GM12873 (cell line): ENCODE results near the gene DDX54.
A peak's percentile ranks its signal among the peaks of the same experiment; 100 is the strongest.

Experiments used
- TF ChIP-seq, protein P1 (sequence below): IDR thresholded peaks from 2 replicates; pipeline ENCODE4 v1.5.1; 2012; ENCODE audit warnings: low read depth, mild to moderate bottlenecking, moderate library complexity, low read length, control low read depth; ENCODE audit not compliant: insufficient read depth; ENCODE audit errors: missing control alignments

Gene DDX54

DNA sequence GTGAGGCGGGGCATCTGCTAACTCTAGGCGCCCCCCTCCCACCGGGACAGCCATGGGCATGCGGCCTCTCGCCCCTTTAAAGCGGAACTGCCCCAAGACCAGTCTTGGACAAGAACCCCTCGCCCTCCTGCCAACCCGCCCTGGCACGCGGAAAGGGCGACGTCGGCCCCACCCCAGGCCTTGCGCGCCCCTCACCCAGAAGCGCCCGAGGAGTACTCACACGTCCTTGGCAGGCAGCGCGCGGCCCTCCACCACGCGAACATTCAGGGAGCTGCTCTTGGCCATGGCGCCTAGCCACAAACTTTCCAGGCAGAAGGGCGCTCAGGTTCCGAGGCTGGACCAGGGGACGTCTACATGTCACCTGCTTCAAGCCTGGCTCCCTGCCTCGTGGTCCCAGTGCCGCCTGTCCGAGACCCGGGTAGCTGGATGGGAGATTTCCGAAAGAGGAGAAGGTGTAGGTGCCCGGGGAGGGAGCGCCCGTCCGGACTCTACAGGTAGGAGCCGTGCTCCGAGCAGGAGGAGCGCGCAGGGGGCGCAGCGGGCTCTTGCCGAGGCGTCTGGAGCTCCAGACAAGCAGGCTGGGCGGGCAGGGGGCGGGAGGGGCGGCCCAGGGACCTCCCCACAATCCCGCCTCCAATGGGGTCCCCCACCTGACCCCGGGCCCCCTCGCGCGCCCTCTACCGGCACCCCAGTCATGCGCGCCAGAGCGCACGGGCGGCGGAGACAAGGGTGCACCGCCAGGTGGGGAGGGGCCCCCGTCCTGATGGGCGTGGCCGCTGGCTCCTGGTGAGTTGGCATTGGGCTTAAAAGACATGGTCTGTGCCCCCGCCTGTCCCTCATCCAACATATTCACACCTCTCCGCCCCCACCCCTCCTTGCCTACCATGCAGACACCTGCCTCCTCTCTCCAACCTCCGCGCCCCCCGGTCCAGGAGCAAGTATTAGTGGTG lies 49.8 kb downstream of the DDX54 start, which contains the start of gene RASAL1:
RASAL1 (minus strand) TSS at position 584 of the 950 bp plus-strand sequence; CDS start at position 285, 299 bp downstream.
- TF ChIP-seq, protein P1, sequence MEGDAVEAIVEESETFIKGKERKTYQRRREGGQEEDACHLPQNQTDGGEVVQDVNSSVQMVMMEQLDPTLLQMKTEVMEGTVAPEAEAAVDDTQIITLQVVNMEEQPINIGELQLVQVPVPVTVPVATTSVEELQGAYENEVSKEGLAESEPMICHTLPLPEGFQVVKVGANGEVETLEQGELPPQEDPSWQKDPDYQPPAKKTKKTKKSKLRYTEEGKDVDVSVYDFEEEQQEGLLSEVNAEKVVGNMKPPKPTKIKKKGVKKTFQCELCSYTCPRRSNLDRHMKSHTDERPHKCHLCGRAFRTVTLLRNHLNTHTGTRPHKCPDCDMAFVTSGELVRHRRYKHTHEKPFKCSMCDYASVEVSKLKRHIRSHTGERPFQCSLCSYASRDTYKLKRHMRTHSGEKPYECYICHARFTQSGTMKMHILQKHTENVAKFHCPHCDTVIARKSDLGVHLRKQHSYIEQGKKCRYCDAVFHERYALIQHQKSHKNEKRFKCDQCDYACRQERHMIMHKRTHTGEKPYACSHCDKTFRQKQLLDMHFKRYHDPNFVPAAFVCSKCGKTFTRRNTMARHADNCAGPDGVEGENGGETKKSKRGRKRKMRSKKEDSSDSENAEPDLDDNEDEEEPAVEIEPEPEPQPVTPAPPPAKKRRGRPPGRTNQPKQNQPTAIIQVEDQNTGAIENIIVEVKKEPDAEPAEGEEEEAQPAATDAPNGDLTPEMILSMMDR, result peak; percentile 46

DNA sequence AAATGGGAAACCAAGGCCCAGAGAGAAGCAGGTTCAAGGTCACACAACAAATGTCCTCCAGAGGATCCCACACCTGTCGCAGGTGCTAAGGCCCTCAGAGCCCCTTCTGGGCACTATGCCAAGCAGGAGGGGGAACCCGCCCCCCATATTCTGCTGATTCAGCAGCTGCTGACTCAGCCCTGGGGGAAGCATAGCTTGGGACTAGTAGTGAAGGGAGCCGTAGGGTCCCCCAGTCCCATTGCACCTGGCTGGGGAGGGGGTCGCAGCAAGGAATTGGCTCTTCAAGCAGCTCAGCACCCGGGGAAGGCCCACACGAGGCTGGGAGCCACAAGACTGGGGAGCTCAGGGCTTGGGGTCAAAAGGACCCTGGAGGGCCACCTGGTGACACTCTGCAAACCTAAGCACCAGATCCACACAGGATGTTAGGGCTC lies 50.7 kb downstream of the DDX54 start:
- TF ChIP-seq, protein P1, result no peak

DNA sequence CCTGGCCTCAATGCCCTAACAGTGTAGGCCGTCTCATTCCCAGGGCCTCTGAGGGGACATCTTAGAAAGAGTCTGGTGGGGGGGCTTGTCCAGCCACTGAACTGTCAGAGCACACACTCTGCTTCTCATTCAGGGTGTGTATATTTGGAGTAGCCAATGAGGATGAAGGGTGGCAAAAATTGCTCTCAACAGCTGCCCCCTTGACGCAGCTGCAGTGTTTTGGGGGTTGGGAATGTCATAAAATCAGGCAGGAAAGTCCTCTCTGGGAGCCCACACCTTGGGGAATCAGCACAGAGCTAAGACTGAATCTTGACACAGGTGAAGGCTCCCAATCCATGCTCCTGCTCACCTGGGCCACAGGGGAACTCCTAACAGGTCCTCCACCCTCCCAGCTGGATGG lies 51.2 kb downstream of the DDX54 start:
- TF ChIP-seq, protein P1, result no peak

DNA sequence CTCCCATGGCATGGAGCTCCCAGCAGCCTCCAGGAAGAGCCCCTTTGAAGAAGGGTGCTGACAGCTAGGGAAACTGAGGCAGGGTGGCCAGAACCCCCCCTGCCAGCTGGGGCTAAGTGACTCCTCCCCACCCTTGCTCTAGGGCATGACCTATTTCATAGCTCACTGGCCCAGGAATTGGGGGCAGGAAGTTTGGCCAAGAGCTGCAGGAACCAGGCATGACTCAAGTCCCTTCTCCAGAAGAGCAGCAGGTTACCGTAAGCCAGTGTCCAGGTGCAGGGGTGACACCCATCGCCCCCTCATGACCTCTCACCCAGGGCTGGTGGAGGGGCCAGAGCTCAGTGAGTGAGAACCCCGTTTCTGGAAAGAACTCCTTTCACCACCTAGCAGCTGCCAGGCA lies 51.6 kb downstream of the DDX54 start:
- TF ChIP-seq, protein P1, result no peak

DNA sequence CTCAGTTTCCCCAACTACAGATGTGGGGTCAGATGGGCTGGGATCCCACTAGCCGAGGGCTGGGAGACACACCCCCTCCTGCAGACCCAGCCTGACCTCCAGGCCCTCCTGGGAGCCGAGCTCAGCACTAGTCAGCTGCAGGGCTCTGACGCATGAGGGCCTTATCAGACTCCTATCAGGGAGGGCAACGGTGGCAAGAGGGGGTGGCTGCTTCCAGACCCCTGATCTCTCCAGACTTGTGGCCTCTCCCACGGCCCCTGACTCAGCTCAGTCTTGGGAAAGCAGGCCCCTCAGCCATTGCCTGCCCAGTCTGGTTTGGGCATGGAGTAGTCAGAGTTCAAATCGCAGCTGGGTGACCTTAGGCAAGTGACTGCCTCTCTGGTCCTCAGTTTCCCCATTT lies 52.2 kb downstream of the DDX54 start:
- TF ChIP-seq, protein P1, result no peak

DNA sequence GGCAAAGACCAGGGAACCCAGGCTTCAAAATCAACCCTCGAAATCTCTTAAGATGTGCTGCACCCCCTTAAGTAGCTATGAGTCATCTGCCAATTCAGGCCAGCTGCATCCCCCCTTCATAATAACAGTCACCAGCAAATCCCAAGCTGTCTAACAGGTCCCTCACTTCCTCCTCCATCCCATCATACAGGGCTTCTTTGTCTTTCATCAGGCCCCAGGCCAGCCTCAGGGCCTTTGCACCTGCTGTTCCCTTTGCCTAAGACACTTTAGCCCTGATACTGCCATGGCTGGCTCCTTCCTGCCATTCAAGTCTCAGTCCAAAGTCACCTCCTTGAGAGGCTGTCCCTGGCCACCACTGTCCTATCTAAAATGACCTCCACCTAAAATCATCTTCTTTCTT lies 53.7 kb downstream of the DDX54 start:
- TF ChIP-seq, protein P1, result no peak

DNA sequence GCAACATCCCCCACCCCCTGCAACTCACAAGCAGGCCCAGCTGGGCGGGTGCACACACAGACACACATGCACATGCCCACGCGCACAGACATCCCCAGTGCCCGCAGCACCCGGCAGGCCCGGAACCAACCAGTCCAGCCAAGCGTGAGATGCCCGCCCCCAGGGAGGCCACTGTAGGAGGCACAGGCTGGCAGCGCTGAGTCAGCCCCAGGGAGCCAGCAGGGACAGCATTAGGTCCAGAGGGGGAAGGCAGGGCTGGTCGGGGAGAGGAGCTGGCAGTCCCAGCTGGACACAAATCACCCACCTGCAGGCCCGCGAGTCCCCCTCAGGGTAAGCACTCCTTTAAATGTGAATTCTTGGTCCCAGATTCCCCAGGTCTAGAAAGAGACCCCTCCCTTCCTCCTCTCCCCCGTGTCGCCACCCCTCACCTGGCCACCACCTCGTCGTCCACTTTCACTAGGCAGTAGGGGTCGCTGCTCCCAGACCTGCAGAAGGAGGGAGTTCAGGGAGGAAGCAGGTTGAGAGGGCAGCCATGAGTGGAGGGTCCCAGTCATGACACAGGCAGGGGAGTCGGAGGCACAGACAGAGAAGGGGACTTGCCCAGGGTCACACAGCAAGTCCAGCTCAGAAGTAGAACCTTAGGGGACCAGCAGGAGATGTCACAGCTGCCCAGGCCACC lies 54.7 kb downstream of the DDX54 start:
- TF ChIP-seq, protein P1, result peak; percentile 31
